ENCODE measurements around the gene LSAMP.

DNA sequence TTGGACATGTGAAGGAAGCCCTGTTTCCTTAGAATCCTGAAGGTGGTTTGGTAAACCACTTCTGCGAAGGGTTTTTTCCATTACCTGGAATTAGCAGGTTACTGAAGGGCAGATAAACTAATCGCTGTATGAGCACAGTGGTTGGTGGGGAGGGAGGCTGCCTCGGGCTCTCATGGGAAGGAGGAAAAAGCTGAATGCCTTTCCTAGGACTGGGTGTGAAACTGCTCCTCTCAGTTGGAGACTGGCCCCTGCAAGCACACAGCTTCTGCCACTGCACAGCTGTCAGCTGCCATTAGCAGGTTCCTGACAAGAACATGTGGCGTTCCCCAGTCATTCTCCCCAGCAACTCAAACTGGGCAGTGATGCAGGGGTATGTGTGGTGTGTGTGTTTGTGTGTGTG, 445.7 kb downstream of the LSAMP start:
- TF ChIP-seq POLR2A (IDR thresholded peaks at IDR 0.05; ENCODE audit: low read depth) (no peak), POLR2AphosphoS5 (IDR thresholded peaks at IDR 0.05) (no peak)
- TF ChIP-seq, protein P1, sequence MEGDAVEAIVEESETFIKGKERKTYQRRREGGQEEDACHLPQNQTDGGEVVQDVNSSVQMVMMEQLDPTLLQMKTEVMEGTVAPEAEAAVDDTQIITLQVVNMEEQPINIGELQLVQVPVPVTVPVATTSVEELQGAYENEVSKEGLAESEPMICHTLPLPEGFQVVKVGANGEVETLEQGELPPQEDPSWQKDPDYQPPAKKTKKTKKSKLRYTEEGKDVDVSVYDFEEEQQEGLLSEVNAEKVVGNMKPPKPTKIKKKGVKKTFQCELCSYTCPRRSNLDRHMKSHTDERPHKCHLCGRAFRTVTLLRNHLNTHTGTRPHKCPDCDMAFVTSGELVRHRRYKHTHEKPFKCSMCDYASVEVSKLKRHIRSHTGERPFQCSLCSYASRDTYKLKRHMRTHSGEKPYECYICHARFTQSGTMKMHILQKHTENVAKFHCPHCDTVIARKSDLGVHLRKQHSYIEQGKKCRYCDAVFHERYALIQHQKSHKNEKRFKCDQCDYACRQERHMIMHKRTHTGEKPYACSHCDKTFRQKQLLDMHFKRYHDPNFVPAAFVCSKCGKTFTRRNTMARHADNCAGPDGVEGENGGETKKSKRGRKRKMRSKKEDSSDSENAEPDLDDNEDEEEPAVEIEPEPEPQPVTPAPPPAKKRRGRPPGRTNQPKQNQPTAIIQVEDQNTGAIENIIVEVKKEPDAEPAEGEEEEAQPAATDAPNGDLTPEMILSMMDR (IDR thresholded peaks at IDR 0.05): no peak

All from esophagus muscularis mucosa (tissue), 3 donors.